Activated T-cell treated with anti-CD3 and anti-CD28 coated beads for 24 hours (primary cell): Measurements from ENCODE around the gene ZNF423.
"Not testable (repeated sequence)": the region's sequence is repeated elsewhere in the genome, so short reads cannot be mapped to it uniquely, and the experiment has no call there.

Experiments used
- DNase-seq: peaks from one replicate; pipeline ENCODE4 v3.0.0-alpha.2; 2020; ENCODE audit warnings: low read depth

Gene ZNF423

DNA sequence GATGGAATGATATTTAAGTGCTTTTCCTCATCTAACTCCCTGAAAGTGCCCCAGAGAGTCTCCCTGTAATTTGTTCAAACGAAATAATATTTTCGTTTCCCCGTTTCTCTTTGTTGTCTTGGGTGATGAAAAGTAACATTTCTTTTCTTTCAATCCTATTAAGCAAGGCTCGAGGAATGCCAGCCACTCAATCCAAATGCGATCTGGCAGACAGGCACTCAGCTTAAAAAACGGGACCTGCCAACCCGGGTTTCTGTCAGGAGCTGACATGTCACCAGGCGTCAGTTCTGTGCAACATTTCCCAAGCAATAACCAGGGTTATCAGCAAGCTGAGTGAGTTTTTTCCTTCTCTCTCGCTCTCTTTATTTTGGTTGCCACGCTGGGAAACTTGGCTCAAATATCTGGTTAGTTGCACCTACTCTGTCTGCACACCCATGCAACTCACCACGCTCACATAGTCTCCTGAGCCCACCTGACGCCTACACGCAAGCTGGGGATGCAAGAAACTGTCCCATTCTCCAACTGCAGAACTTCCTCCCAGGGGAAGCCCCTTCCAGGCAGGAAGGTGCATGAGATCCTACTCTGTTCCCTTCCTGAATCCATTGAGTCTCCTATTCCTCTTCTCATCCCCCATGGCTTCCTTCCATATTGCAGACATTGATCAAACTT is 274.1 kb downstream of the ZNF423 start:
- DNase-seq, result no peak

DNA sequence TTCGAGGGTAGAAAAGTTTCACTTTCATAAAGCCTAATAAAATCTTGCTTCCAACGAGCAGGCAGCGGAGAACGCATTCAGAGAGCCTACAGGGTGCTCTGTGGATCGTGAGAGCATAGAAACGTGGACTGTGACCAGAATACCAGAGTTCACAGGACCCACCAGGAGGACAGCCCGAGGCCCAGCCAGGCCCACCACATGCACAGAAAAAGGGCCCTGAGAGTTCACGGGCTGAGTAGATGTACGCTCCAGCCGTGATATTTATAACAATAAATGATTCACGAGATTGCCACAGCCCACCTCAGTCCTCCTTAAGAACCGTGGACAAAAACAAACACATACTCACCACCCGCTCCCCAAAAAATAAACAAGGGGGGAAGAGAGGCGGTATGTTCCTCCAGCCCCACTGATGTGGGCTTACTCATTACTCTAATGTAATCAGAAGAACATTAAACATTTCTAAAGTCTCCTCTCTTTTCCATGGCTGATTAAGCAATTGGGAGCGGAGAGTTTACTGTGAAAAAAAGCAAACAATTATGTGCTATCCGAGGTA is 275.1 kb downstream of the ZNF423 start:
- no peak for DNase-seq

DNA sequence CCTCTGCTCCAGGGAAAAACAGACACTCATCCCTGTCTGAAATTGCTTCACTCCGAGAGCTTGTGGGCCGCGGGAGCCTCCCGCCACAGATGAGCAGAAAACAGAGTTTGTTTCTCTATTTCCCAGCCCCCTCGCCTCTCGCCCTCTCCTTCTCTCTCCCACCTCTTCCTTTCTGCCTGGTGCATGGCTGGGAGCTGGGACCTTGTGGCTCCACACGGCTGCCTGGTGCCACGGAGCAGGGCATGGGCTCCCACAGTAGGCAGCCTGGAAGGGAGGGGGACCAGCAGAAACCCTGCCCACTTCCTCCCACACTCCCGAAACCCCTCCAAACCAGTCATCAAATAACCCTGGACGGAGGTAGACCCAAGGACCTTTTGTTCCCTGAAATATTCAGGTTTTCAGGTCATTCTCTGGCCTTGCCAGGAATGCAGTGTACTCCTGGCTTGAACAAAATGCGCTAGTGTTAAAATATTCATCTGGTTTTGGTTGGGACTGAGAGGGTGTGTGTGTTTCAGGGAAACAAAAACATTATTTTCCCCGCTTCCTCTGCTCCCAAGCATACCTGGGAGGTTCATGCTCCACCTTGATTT is 277.4 kb downstream of the ZNF423 start:
- DNase-seq, result no peak

DNA sequence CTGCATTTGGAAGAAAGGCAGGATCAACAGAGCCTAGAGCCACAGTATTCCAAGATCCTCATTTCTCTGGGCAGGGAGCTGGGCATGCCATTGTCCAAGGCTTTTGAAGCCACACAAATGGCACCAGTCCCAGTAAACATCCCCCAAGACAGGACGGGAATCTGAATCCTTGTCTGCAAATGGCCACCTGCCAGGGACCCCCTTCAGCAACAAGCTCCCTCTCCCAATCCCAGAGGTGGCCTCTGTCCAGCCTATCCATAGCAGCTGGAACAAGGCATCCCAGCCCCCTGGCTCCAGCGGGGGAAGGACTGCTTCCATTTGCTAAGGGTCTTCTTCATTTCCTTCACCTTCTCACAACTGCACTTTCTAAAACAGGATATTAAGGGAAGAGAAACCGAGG is 277.9 kb downstream of the ZNF423 start:
- no peak for DNase-seq

DNA sequence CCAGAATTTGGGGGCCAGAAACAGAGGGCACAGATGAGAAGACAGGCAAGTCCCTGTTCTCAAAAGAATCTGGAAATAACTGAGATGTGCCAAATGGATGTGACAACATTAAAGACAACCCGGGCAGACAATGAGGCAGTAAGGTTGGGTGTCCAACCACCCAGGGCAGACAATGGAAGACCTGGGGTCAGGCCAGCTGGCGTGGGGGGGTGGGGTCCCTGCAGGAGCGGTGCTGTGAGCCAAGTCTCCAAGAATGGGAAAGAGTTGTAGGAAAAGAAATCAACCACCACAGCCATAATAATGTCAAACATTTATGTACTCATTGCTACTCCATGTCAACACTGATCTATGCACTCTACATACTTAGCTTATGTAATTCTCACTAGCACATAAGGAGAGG is 279.0 kb downstream of the ZNF423 start:
- DNase-seq, result no peak

DNA sequence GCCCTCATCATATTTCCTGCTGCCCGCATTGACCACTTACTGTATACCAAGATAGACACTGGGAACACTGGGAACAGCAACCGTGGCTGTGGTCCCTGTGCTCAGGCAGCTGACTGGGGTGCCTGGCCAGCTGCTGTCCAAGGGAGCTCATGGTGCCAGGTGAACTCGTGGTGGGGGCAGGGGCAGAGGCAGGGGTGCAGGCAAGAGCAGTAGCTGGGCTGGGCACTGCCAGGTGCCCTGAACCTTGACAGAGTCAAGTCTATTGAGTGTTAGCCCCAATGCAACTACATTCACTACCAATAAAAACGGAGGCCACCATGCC is 279.8 kb downstream of the ZNF423 start:
- DNase-seq, result no peak

DNA sequence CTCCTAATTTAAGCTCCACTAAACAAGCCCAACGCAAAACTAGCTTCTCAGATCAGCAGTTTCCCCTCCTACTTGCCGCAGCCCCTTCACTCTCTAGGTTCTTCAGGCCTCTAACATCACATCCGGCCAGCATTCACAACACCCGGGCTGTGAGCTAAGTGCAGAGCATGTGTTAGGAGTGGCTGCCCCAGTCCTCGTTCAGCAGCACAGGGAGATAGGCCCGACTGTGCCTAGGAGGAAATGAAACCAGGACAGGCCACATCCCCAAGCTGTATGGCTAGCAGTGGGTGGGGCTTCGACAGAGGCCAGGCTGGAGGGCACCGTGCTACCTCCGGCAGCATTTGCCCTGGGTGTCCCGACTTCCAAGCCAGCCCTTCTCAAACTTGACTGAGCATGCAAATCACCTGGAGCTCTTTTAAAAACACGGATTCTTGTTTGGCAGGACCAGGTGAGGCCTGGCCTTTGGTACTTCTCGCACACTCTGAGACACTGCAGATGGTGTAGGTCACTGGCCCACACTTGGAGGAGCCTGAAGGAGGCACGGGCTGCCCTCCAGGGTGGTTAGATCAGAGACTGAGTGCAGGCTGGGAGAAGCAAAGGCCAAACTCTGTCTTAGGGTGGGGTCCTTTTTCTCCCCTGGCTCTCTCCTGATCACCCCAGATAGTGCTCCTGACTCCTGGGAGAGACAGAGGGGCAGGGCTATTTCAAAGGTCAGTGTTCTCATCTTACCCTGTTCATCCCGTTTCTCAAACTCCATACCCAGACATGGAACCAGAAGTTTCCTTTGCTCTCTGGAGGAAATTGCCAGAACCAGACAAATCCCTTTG is 280.4 kb downstream of the ZNF423 start:
- no peak for DNase-seq

DNA sequence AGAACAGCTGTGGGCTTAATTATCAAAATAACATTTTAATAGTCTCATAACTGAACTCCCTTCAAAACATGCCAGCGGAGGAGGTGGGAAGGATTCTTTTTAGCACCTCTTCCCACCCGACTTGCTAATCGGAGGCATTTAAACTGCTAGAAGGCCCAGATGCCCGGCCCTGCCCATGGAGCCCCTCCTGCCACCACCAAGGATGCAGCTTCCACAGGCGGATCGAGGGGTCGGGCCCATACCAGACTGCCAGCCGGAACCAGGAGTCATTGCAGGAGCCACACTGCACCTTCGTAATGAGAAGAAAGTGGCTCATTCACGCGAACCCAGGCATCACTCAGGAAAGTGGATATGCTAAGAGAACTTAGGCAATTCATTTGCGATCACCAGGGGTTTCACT is 281.1 kb downstream of the ZNF423 start:
- DNase-seq, result no peak

DNA sequence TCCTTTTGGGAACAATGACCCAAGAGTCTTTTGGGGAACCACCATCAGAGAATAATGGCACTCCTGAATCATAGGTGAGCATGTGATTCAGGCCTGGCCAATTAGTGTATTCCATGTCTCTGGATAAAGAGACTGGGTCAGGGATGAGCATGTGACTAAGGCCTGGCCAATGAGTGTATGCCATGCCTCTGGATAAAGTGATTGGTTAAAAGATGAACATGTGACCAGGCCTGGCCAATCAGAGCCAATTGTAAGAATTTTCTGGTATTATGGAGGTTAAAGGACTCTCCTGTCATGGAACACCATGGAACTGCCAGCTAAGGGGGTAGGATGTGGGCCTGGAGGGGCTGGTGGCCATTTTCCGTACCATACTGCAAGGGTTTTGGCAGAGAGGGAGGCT is 288.0 kb downstream of the ZNF423 start:
- no peak for DNase-seq

DNA sequence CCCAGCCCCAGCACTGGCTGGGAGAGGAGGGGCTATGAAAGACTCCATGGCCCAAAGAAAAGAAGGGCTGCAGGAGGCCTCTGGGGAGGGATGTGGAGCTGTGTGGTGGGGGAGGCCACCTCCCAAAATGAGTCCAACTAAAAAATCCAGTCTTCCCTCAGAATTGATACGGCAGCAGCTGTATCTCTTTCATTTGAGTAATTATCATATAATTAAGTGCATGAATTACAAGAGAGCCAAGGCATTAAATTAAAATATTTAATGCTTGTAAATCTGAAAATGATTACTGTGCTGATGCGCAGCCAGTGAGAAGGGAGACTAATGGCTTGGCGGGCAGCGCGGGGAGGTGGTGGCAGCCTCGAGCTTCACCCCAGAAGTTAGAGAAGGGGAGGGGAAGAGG is 289.5 kb downstream of the ZNF423 start:
- no peak for DNase-seq

DNA sequence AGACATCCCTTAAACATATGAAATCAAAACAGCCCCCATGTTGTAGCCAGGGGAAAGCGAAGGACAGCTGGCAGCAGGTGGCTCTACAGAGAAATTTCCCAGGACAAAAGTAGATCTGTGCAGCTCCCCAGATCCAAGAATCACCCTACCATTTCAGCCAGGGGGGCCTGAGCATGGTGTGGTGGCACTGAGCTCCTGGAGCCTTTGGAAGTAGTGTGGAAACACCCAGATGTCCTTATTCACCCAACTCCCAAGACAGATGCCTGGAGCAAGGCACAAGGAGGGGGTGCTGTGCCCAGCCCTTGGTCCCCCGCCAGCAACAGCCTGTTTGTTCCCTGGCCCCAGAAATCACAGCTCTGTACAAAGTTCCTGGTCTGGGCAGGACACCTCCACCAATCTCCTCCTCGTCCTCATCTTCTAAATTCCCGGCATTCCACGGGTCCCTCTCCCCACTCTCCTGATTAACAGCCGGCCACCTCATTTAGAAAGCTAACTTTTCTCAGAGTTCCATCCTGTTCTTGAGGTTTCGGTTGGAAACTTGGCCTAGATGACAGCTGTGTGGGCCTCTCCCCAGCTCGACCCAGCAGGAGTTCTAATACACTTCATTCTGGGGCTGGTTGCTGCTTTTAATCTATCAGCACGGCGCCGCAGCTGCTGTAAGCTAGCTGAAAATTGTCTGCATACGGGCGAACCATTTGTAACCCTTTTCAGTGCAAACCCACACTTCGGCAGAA is 291.2 kb downstream of the ZNF423 start:
- no peak for DNase-seq

DNA sequence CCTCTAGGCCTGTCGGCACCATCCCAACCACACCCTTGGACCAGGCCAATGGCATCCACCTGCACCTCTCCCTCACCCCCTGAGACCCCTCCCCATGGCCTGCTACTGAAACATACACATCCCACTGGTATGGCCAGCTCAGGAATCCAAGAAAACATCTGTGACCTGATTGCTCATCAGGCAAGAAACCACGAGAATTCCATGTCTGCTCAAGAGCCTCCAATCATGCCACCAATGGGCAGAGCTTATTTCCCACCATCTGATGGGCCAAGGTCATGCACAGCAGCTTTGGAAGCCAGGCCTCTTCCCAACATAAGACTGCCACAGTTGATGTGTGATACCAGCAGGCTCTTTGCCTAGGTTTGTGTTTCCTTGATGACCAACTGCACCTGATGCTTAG is 292.2 kb downstream of the ZNF423 start:
- DNase-seq, result no peak

DNA sequence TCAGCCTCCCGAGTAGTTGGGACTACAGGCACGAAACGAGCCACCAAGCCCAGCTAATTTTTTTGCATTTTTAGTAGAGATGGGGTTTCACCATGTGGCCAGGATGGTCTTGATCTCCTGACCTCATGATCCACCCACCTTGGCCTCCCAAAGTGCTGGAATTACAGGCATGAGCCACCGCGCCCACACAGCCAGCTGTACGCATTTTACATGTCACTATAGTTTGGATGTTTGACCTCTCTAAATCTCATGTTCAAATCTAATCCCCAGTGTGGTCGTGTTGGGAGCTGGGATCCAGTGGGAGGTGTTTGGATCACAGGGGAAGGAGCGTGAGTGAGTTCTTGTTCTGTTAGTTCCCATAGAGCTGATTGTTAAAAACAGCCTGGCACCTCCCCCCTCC is 293.0 kb downstream of the ZNF423 start:
- not testable (repeated sequence) for DNase-seq

DNA sequence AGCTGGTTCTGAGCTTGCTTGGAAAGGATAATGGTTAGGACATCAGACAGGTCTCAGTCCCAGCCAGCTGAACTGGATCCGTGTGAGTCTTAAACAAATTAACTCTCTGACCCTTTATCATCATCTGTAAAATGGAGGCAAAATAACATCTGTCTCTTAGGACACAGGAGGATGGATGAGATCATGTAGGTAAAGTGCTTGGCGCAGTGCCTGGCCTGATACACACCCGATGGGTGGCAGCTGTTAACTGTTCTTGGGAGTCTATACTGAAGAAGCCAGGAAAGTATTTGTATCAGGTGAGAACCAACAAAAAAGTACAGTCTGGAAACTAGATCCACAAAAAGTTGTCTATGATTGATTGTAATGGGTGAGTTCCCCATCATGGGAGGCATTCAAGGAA is 293.7 kb downstream of the ZNF423 start:
- no peak for DNase-seq

DNA sequence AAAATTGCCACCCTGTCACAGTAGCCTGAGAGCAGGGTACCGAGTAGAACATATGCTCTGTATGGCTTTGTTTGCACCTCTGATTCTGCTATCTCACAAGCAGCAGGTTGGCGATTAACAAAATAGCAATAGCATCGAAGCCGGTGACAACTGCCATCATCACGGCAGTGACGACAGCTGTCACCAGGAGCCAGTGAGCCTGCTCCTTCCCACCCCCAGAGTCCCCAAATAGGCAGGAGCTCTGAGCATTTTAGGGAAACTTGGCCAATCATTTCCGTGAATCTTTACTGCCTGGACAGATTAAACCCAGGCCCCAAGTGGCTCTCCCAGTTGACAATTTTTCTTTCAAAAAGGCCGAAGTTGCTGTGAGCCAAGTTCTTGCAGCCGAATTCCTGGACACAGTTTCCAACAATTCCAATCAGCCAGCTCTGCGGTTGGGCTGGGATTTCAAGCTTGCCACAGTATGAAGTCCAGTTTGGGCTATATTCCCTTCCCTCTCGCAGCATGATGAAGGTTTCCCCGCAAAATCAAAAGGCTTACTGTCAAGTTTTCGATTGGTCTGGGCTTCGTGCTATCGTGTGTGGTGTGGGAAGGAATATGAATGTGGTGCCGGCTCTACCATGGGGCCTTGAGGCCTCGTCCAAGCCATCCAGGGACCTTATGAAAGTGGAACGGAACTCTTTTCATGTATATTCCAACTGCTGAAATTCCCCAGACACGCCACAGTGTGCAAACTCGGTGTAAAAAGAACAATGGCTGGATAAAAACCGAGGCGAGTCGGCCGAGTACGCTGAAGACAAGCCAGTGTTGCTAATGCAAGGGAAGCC is 295.7 kb downstream of the ZNF423 start:
- no peak for DNase-seq

DNA sequence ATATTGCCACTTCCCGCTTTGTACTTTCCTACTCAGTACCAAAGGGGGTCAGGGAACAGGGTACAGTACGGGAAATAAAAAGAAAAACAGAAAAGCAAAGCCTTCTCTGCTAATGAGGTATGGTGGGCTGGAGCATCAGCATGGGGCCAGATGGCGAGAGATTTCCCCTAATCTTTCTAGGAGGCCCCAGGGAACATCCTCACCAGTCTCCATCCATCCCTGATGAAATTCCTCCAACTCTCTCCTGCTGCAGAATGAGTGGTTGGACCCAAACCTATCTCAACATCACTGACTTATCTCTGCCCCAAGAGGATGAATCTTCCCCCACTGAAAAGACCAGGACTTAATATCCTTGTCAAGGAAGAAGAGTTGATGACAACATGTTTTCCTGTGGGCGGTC is 296.7 kb downstream of the ZNF423 start:
- DNase-seq, result no peak

DNA sequence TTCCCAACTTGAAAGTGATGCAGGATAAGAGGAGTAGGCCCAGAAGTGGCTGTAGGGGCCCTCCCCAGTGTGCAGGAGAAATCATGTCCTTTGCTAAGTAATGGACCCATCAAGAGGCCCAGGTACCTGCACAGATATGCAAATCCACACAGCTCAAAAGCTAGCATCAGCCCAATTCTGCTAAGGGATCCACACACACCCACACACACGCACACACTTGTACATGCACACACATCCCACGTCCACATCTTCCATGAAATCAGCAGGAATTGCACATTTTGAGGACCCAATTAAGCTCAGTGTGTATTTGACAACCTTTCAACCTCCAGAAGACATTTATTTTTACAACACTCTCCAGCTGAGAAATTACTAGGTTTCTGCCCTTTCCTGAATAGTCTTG is 297.5 kb downstream of the ZNF423 start:
- DNase-seq, result no peak

DNA sequence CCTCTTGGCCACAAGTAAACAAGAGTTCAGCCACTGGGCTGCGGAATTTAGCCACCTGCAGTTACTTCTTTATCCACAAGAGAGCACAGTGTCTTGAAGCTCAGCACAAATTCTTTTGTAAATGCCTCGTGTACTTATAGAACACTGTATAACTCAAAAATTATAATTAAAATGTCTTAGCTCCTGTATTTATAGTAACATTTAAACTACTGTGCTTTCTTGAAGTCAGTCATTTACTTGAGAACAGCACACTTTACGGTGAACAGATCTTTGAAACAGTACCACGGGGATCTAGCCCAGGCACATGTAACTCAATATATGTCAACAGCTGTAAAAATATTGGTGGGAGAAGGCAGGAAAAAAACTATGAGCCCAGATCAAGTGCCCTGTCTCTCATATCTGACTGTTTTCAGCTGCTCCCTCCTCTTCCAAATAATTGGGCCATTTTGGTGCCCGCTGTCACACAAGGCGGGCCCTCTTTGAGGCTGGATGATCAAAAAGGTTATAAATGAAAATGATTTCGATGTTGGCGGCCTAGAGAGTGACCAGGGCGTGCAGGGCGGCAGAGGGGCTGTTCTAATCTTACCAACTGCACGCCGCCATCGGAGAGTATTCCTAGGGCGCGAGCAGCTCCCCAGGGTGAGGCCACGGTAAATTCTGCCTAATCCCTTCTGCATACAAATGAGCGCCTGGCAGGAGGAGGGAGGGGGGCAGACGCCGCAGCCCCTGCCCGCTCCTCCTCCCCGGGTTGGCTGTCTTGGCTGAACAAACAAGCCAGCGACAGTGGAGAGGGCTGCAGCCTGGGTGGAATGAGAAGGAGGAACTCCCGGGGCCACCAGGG is 299.1 kb downstream of the ZNF423 start:
- DNase-seq, result no peak

DNA sequence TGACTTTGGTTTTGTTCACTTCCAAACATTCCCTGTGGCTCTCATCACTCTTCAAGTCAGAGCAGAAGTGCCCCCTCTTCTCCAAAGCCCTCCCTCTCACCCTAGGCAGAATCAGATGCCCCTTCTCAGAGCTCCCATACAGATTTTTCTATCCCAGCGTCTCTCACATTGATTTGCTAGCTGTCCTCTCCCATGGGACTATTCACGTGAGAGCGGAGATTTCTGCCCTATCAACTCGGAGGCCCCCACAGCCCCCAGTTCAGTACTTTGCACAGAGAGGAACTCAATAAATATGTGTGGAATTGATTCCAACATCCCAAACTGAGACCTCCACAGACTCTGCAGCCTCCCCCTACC is 299.7 kb downstream of the ZNF423 start:
- no peak for DNase-seq

DNA sequence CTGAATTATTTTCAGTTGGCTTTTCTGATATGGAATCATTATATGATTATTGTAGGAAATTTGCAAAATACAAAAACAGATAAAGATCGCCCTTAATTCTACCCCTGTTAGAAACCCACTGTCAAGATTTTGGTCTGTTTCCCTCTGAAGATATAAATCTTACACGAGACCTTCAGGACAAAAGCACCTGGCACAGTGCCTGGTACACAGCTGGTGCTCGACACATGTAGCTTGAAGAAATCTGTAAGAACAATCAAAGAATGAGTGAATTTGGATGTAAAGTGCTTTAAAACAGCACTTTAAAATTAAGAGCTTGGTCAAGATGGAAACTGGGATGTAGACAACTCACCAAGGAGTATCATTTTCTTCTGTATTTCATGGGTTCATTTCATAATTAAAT is 301.2 kb downstream of the ZNF423 start:
- no peak for DNase-seq
